ENCODE results near the gene AHRR. TPM values are rescaled to one million over a fixed set of nuclear protein-coding genes. Genes with fewer than 3 reads are reported as not detected.

Gene AHRR
- total RNA-seq, 1 donor from 2014 or later: 23.9 TPM

GRCh38 chr5:451587-452458, 130.3 kb downstream of the AHRR start:
- DNase-seq (ENCODE audit: extremely low read depth, low read depth, low spot score): no peak

- DNase-seq (ENCODE audit: extremely low read depth, low read depth, low spot score): no peak
Measured at GRCh38 chr5:452978-453710, 131.6 kb downstream of the AHRR start.

GRCh38 chr5:453725-454481, 132.4 kb downstream of the AHRR start:
- DNase-seq (ENCODE audit: extremely low read depth, low read depth, low spot score): no peak

GRCh38 chr5:454936-455335, 133.4 kb downstream of the AHRR start:
- no peak for DNase-seq (ENCODE audit: extremely low read depth, low read depth, low spot score)

- DNase-seq (ENCODE audit: extremely low read depth, low read depth, low spot score): no peak
Measured at GRCh38 chr5:455806-456205, 134.3 kb downstream of the AHRR start.

GRCh38 chr5:456351-457194, 135.1 kb downstream of the AHRR start:
- no peak for DNase-seq (ENCODE audit: extremely low read depth, low read depth, low spot score)

GRCh38 chr5:457195-457961, 135.9 kb downstream of the AHRR start:
- DNase-seq (ENCODE audit: extremely low read depth, low read depth, low spot score): no peak

- no peak for DNase-seq (ENCODE audit: extremely low read depth, low read depth, low spot score)
Measured at GRCh38 chr5:458547-459353, 137.2 kb downstream of the AHRR start.

- no peak for DNase-seq (ENCODE audit: extremely low read depth, low read depth, low spot score)
Measured at GRCh38 chr5:459562-460272, 138.2 kb downstream of the AHRR start.

GRCh38 chr5:460273-460625, 138.7 kb downstream of the AHRR start:
- DNase-seq (ENCODE audit: extremely low read depth, low read depth, low spot score): no peak

- DNase-seq (ENCODE audit: extremely low read depth, low read depth, low spot score): no peak
Measured at GRCh38 chr5:462051-462481, 140.6 kb downstream of the AHRR start.

- no peak for DNase-seq (ENCODE audit: extremely low read depth, low read depth, low spot score)
Measured at GRCh38 chr5:463301-463700, 141.8 kb downstream of the AHRR start.

- DNase-seq (ENCODE audit: extremely low read depth, low read depth, low spot score): no peak
Measured at GRCh38 chr5:463952-464351, 142.4 kb downstream of the AHRR start.

GRCh38 chr5:464446-464842, 142.9 kb downstream of the AHRR start:
- no peak for DNase-seq (ENCODE audit: extremely low read depth, low read depth, low spot score)

- DNase-seq (ENCODE audit: extremely low read depth, low read depth, low spot score): no peak
Measured at GRCh38 chr5:464843-465590, 143.5 kb downstream of the AHRR start.

GRCh38 chr5:465591-466403, 144.3 kb downstream of the AHRR start:
- no peak for DNase-seq (ENCODE audit: extremely low read depth, low read depth, low spot score)
